Mononuclear cell (primary cell): ENCODE measurements around the gene SIAH2. TPM values are rescaled to one million over a fixed set of nuclear protein-coding genes. Genes with fewer than 3 reads are reported as not detected.
"Not testable (repeated sequence)": the region's sequence is repeated elsewhere in the genome, so short reads cannot be mapped to it uniquely, and the experiment has no call there.

ENCODE experiments used
- H3K27me3 ChIP-seq: 2 replicates; pipeline ENCODE4 v1.6.0; 2011; ENCODE audit warnings: low read length, control low read depth; ENCODE audit not compliant: insufficient read depth
- H3K4me1 ChIP-seq: 2 replicates; pipeline ENCODE4 v1.5.1; 2011; ENCODE audit warnings: mild to moderate bottlenecking, low read length, control low read depth; ENCODE audit not compliant: insufficient read depth
- H3K4me3 ChIP-seq: 2 replicates; pipeline ENCODE4 v1.5.1; 2011; ENCODE audit warnings: mild to moderate bottlenecking, low read length, moderate library complexity
- H3K9me3 ChIP-seq: 2 replicates; pipeline ENCODE4 v1.5.1; 2011; ENCODE audit warnings: low read depth, mild to moderate bottlenecking, control low read depth, low read length
- total RNA-seq: library from RNA; depleted of rRNA; stranded (reverse); fragments of >200 nt; gene quantifications from one replicate; pipeline ENCODE4 v1.2.3, GENCODE V29; 2012

SIAH2 gene, protein sequence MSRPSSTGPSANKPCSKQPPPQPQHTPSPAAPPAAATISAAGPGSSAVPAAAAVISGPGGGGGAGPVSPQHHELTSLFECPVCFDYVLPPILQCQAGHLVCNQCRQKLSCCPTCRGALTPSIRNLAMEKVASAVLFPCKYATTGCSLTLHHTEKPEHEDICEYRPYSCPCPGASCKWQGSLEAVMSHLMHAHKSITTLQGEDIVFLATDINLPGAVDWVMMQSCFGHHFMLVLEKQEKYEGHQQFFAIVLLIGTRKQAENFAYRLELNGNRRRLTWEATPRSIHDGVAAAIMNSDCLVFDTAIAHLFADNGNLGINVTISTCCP
- 44.0 TPM for total RNA-seq

DNA sequence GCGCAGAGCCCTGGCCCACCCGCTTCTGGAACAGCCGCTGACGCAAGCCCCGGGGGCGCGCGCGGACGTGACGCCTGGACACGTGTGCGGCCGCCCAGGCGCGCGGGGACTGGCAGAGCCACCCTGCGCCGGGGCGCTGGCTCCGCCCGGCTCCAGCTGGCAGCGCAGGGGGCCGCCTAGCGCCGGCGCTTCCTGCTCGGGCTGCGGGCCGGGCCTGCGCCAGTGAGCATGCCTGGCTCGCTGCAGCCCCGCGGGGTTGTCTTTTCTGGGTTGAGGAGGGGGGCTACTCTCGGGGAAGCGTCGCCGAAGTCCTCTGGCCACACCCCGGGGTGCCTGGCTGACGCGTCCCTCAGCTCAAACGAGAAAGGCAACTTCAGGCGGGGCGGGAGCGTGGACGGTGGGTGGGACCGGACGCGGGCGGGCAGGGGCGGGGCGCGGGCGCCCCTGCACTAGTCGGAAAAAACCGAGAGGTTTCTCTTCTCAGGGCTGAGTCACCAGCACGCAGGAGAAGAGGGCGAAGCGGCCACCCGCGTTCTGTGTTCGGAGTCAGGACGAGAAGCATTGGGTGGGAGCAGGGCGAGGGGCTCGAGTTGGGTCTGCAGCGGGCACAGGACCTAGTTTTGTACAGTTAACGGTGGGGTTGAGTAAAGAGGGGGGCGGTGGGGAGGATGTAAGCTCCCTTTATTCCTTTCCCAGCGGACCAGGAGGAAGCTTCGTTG, at the start of gene SIAH2:
Gene SIAH2 (minus strand): TSS at position 48 of the 719 bp plus-strand sequence. CDS start 320 bp downstream, outside the sequence.
- H3K4me1 ChIP-seq: peaks cover 40% of the 10 kb centered on the region

GRCh38 chr3:150811984-150812383, 49.0 kb upstream of the SIAH2 start:
- Histone ChIP-seq H3K9me3 (no peaks in the 10 kb centered on the region), H3K4me3 (no peak overlapping the region), H3K27me3 (peaks cover 2% of the 10 kb centered on the region), H3K4me1 (no peaks in the 10 kb centered on the region)

More for the DNA sequence above, at the start of gene SIAH2:
- H3K4me3 ChIP-seq: peak within 1 kb of the TSS; percentile 89
- H3K27me3 ChIP-seq: no peaks in the 10 kb centered on the region
- no peaks in the 10 kb centered on the region for H3K9me3 ChIP-seq

- H3K9me3 ChIP-seq: no peaks in the 10 kb centered on the region
- H3K4me3 ChIP-seq: no peak overlapping the region
- no peaks in the 10 kb centered on the region for H3K4me1 ChIP-seq
- peaks cover 2% of the 10 kb centered on the region for H3K27me3 ChIP-seq
These were observed 47.7 kb upstream of the SIAH2 start for GRCh38 chr3:150810641-150811040.

DNA sequence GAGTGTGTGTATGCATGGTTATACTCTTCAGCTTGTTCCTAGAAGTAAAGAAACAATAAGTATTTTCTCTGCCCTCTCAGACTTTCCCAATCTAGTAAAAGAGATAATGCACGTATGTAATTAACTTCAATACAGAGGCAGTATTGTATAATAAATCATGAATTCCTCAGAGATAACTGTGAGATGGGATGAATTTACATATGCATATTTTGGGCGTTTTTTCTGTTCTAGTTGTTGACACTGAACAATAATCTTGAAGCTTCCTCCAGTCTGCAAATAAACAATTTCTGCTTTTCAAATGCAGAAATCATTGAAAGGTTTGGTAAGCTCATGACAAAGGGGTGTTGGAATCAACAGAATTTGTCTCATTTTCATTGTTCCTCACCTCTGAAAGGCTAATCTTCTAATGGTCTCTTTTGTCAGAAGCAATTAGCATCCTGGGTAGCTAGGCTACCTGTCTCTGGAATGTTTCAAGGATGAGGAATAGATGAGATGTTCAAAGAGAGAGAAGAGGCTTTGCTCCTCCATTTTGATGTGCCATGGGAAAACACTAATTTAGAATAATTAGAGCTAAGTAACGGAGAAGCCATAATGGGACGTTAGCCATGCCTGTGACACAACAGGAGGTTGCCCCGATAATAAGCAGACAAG, 43.3 kb upstream of the SIAH2 start:
- Histone ChIP-seq H3K27me3 (no peaks in the 10 kb centered on the region), H3K4me3 (no peak overlapping the region), H3K4me1 (no peaks in the 10 kb centered on the region), H3K9me3 (no peaks in the 10 kb centered on the region)

GRCh38 chr3:150805354-150805753, 42.4 kb upstream of the SIAH2 start:
- Histone ChIP-seq H3K27me3 (no peaks in the 10 kb centered on the region), H3K4me1 (no peaks in the 10 kb centered on the region), H3K4me3 (no peak overlapping the region), H3K9me3 (no peaks in the 10 kb centered on the region)

- Histone ChIP-seq H3K4me1 (peaks cover 1% of the 10 kb centered on the region), H3K27me3 (no peaks in the 10 kb centered on the region), H3K9me3 (no peaks in the 10 kb centered on the region), H3K4me3 (no peak overlapping the region)
These were observed 40.5 kb upstream of the SIAH2 start for GRCh38 chr3:150803440-150803985.

DNA sequence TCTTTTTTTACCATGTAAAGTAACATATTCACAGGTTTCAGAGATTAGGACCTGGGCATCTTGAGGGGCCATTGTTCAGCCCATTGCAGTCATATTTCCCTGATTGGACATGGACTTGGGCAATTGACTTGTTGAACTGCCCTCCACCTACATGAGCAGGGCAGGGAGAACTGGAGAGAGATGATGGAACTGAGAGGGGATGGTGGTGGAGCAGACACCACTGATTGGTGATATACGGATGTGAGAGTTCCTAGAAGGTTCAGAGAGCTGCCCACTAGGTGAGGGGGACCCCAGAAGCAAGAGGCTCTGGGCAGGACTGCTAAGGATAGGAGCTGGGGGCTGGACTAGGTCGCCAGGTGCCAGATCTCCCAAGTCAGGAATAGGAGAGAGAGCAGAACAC, 37.8 kb upstream of the SIAH2 start:
- Histone ChIP-seq H3K27me3 (no peaks in the 10 kb centered on the region), H3K4me1 (peaks cover 8% of the 10 kb centered on the region), H3K9me3 (no peaks in the 10 kb centered on the region), H3K4me3 (no peak overlapping the region)

- Histone ChIP-seq H3K4me1 (peaks cover 8% of the 10 kb centered on the region), H3K4me3 (no peak overlapping the region)
These were observed 35.2 kb upstream of the SIAH2 start for GRCh38 chr3:150798122-150798618.

DNA sequence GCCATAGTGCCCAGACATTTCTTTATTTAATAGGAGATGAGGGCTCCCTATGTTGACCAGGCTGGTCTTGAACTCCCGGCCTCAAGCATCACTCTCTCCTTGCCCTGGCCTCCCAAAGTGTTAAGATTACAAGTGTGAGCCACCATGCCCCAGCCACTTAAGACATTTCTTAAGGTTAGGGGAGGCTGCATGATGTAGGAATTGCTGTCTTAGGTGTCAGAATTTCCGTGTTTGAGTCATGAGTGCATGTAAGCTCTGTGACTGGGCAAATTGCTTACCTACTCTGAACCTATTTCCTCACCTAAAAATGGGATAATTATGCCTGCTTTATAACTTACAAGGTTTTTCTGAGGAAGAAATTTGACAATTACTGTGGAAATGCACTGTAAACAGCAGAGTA, 34.2 kb upstream of the SIAH2 start:
- Histone ChIP-seq H3K9me3 (no peaks in the 10 kb centered on the region), H3K4me1 (peaks cover 8% of the 10 kb centered on the region), H3K27me3 (no peaks in the 10 kb centered on the region), H3K4me3 (no peak overlapping the region)

More at GRCh38 chr3:150798122-150798618, 35.2 kb upstream of the SIAH2 start:
- Histone ChIP-seq H3K27me3 (no peaks in the 10 kb centered on the region), H3K9me3 (no peaks in the 10 kb centered on the region)

GRCh38 chr3:150796527-150796926, 33.6 kb upstream of the SIAH2 start:
- not testable (repeated sequence) for H3K4me1 ChIP-seq, H3K9me3 ChIP-seq, H3K27me3 ChIP-seq, H3K4me3 ChIP-seq

DNA sequence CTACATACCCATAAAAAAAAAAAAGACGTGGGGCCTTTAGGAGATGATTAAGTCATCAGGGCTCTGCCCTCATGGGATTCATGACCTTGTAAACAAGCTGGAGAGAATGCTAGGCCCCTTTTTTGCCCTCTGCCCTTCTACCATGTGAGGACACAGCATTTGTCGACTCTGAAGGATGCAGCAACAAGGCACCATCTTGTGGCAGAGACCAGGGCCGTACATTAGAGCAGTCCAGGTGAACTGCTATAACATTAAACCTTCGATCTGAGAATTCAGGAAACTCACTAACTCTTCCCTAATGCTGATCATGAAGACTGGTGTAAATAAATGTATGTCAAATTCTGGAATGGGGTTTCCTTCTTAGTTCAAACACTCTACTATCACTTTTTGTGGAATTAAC, 30.7 kb upstream of the SIAH2 start:
- Histone ChIP-seq H3K4me3 (no peak overlapping the region), H3K27me3 (peaks cover under 1% of the 10 kb centered on the region), H3K9me3 (no peaks in the 10 kb centered on the region), H3K4me1 (peaks cover 8% of the 10 kb centered on the region)

DNA sequence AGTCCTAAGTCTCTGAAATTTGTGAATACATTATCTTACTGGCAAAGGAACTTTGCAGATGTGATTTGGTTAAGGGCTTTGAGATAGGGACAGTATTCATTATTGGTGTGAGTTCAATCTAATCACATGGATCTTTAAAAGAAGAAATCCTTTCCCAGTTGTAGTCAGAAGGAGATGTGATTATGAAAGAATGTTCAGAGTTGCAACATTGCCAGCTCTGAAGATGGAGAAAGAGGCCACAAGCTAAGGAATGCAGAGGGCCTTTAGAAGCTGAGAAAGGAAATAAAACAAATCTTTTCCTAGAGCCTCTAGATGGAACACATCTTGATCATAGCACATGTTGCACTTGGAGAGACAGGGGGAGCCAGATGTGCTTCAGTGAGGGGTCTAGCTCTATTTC, 27.7 kb upstream of the SIAH2 start:
- no peak overlapping the region for H3K4me3 ChIP-seq
- no peaks in the 10 kb centered on the region for H3K9me3 ChIP-seq
- no peaks in the 10 kb centered on the region for H3K4me1 ChIP-seq
- peaks cover 3% of the 10 kb centered on the region for H3K27me3 ChIP-seq

GRCh38 chr3:150789451-150789850, 26.5 kb upstream of the SIAH2 start:
- Histone ChIP-seq H3K4me1 (no peaks in the 10 kb centered on the region), H3K9me3 (no peaks in the 10 kb centered on the region), H3K4me3 (no peak overlapping the region), H3K27me3 (peaks cover 3% of the 10 kb centered on the region)

- Histone ChIP-seq H3K4me3 (no peak overlapping the region), H3K27me3 (peaks cover 3% of the 10 kb centered on the region), H3K4me1 (no peaks in the 10 kb centered on the region), H3K9me3 (no peaks in the 10 kb centered on the region)
These were observed 24.9 kb upstream of the SIAH2 start for GRCh38 chr3:150787741-150788370.
